HL-60 (cell line): Measurements from ENCODE around the gene CFTR.

Experiments used
- DNase-seq, 2 experiments: peaks; one replicate each; pipeline ENCODE4 v3.0.0-alpha.2; 2010 to 2020; ENCODE audit warnings: low read depth in 1 of 2, low spot score in 1 of 2
- H3K27ac ChIP-seq: fragments of 250-450 bp; sonication (Bioruptor Pico); replicated peaks from 2 replicates; pipeline ENCODE4 v1.5.1; 2020; ENCODE audit warnings: mild to moderate bottlenecking, moderate library complexity
- H3K27me3 ChIP-seq: fragments of 250-450 bp; sonication (Bioruptor Pico); 2 replicates; pipeline ENCODE4 v1.5.1; 2021; ENCODE audit warnings: mild to moderate bottlenecking, moderate library complexity; ENCODE audit not compliant: insufficient read depth, poor library complexity, severe bottlenecking
- H3K4me3 ChIP-seq: replicated peaks from 2 replicates; pipeline ENCODE4 v1.5.1; 2011; ENCODE audit warnings: mild to moderate bottlenecking, control low read depth, low read length; ENCODE audit not compliant: insufficient read depth
- GABPA ChIP-seq: IDR thresholded peaks from 2 replicates; pipeline ENCODE4 v1.6.1; 2012; ENCODE audit warnings: low read depth
- POLR2AphosphoS5 ChIP-seq: IDR thresholded peaks from 2 replicates; pipeline ENCODE4 v1.6.1; 2012; ENCODE audit warnings: low read depth
- SPI1 ChIP-seq: IDR thresholded peaks from 2 replicates; pipeline ENCODE4 v1.6.1; 2012; ENCODE audit warnings: low read depth, mild to moderate bottlenecking, borderline replicate concordance
- TF ChIP-seq, protein P1 (sequence below): IDR thresholded peaks from 2 replicates; pipeline ENCODE4 v1.6.1; 2012; ENCODE audit warnings: low read depth; ENCODE audit not compliant: insufficient replicate concordance
- TF ChIP-seq, protein P2 (sequence below): IDR thresholded peaks from one replicate; pipeline ENCODE4 v1.5.1; 2011; ENCODE audit warnings: low read length, control low read depth, inconsistent platforms; ENCODE audit not compliant: insufficient read depth

Gene CFTR

DNA sequence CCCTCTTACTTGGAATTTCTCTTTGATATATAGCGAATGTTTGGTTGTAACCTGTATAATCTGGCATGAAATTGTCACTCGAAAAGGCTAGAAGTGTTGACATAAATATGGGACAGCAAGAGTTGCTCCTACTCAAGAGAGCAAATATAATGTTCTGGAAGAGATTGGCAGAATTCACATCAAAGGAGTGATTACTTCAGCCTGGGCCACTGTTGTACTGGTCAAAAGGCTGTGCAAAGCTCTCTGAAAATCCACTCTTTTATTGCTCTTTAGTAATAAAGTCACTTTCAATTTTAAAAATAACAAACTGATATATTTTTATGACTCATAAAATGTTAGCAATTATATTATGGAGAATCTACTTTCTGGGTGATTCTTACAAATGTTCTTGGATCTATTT lies 58.2 kb downstream of the CFTR start:
- Histone ChIP-seq H3K4me3 (no peak overlapping the region), H3K27ac (no peak overlapping the region), H3K27me3 (no peaks in the 10 kb centered on the region)
- TF ChIP-seq, protein P1, sequence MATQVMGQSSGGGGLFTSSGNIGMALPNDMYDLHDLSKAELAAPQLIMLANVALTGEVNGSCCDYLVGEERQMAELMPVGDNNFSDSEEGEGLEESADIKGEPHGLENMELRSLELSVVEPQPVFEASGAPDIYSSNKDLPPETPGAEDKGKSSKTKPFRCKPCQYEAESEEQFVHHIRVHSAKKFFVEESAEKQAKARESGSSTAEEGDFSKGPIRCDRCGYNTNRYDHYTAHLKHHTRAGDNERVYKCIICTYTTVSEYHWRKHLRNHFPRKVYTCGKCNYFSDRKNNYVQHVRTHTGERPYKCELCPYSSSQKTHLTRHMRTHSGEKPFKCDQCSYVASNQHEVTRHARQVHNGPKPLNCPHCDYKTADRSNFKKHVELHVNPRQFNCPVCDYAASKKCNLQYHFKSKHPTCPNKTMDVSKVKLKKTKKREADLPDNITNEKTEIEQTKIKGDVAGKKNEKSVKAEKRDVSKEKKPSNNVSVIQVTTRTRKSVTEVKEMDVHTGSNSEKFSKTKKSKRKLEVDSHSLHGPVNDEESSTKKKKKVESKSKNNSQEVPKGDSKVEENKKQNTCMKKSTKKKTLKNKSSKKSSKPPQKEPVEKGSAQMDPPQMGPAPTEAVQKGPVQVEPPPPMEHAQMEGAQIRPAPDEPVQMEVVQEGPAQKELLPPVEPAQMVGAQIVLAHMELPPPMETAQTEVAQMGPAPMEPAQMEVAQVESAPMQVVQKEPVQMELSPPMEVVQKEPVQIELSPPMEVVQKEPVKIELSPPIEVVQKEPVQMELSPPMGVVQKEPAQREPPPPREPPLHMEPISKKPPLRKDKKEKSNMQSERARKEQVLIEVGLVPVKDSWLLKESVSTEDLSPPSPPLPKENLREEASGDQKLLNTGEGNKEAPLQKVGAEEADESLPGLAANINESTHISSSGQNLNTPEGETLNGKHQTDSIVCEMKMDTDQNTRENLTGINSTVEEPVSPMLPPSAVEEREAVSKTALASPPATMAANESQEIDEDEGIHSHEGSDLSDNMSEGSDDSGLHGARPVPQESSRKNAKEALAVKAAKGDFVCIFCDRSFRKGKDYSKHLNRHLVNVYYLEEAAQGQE, result no peak
- TF ChIP-seq POLR2AphosphoS5, result no peak
- DNase-seq, result no peak

DNA sequence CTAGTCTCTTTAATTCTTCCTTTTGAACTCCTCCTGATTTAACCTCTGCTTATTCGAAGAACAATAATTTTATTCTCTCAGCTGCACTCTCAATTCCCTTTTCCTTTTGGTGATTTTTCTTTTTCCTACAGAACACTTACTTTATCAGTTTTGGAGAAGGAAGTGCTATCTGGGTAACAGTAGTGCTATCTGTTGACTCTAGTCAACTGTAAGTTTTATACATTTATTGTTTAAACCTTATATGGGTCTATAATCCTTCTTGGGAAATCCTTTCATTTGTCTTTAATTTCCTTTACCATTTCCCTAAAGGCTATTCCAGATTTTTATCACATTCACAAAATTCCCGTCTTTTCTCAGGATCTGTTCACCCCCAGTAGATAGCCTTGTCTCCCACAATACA lies 64.2 kb downstream of the CFTR start:
- Histone ChIP-seq H3K4me3 (no peak overlapping the region), H3K27me3 (no peaks in the 10 kb centered on the region), H3K27ac (no peak overlapping the region)
- TF ChIP-seq GABPA, result no peak
- TF ChIP-seq, protein P1, result no peak
- TF ChIP-seq POLR2AphosphoS5, result no peak
- TF ChIP-seq, protein P2, sequence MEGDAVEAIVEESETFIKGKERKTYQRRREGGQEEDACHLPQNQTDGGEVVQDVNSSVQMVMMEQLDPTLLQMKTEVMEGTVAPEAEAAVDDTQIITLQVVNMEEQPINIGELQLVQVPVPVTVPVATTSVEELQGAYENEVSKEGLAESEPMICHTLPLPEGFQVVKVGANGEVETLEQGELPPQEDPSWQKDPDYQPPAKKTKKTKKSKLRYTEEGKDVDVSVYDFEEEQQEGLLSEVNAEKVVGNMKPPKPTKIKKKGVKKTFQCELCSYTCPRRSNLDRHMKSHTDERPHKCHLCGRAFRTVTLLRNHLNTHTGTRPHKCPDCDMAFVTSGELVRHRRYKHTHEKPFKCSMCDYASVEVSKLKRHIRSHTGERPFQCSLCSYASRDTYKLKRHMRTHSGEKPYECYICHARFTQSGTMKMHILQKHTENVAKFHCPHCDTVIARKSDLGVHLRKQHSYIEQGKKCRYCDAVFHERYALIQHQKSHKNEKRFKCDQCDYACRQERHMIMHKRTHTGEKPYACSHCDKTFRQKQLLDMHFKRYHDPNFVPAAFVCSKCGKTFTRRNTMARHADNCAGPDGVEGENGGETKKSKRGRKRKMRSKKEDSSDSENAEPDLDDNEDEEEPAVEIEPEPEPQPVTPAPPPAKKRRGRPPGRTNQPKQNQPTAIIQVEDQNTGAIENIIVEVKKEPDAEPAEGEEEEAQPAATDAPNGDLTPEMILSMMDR, result no peak
- TF ChIP-seq SPI1, result no peak
- no peak for DNase-seq

DNA sequence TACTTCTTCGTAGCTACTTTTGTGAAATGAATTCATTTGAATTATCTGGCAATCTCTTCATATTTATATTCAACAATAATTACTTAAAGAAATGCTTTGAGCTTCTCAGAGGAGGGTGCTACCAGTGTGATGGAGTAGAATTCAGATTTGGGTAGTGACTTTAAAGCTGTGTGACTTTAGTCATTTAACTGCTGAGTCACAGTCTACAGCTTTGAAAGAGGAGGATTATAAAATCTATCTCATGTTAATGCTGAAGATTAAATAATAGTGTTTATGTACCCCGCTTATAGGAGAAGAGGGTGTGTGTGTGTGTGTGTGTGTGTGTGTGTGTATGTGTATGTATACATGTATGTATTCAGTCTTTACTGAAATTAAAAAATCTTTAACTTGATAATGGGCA lies 68.2 kb downstream of the CFTR start:
- Histone ChIP-seq H3K27me3 (no peaks in the 10 kb centered on the region), H3K4me3 (no peak overlapping the region), H3K27ac (no peak overlapping the region)
- TF ChIP-seq POLR2AphosphoS5, result no peak
- TF ChIP-seq GABPA, result no peak
- TF ChIP-seq, protein P2, result no peak
- no peak for TF ChIP-seq SPI1
- TF ChIP-seq, protein P1, result no peak
- no peak for DNase-seq

GRCh38 chr7:117550625-117551024 lies 70.8 kb downstream of the CFTR start:
- Histone ChIP-seq H3K4me3 (no peak overlapping the region), H3K27me3 (no peaks in the 10 kb centered on the region), H3K27ac (no peak overlapping the region)
- no peak for DNase-seq
- TF ChIP-seq, protein P1, result no peak
- no peak for TF ChIP-seq SPI1
- TF ChIP-seq POLR2AphosphoS5, result no peak
- TF ChIP-seq GABPA, result no peak
- TF ChIP-seq, protein P2, result no peak
